BJ (cell line): Measurements from ENCODE around the gene TIPARP. TPM values are rescaled to one million over a fixed set of nuclear protein-coding genes. Genes with fewer than 3 reads are reported as not detected.

ENCODE experiments used
- CTCF ChIA-PET: fragments of 350-600 bp; formaldehyde crosslinking; extraction: SDS; loops from one replicate; lab custom pipeline; 2021; ENCODE audit warnings: antibody characterized with exemption, inconsistent platforms; lab: Yijun Ruan, JAX
- POLR2A ChIA-PET: fragments of 300-600 bp; sonication (Branson Sonifier 250); formaldehyde crosslinking; extraction: SDS; loops from one replicate; lab custom pipeline; 2021; ENCODE audit warnings: antibody characterized with exemption; lab: Charles Lee
- DNase-seq: peaks from one replicate; pipeline ENCODE4 v3.0.0-alpha.2; 2011; ENCODE audit warnings: low read depth
- H3K27me3 ChIP-seq: 2 replicates; pipeline ENCODE4 v1.6.0; 2011; ENCODE audit warnings: low read length; ENCODE audit not compliant: control insufficient read depth, insufficient read depth
- H3K36me3 ChIP-seq: 2 replicates; pipeline ENCODE4 v1.5.1; 2011; ENCODE audit warnings: low read length; ENCODE audit not compliant: control insufficient read depth, insufficient read depth
- H3K4me3 ChIP-seq: 2 replicates; pipeline ENCODE4 v1.5.1; 2011; ENCODE audit warnings: low read depth, mild to moderate bottlenecking, control low read depth, low read length
- CTCF ChIP-seq: IDR thresholded peaks from 2 replicates; pipeline ENCODE4 v1.5.1; 2011; ENCODE audit warnings: low read depth, mild to moderate bottlenecking, control low read depth, inconsistent platforms, low read length, moderate library complexity; ENCODE audit not compliant: insufficient read depth
- polyA plus RNA-seq: library from polyadenylated mRNA; depleted of rRNA; stranded (reverse); fragments of >200 nt; gene quantifications from 2 replicates; pipeline ENCODE4 v1.2.3, GENCODE V29; 2011

The TIPARP gene
- polyA plus RNA-seq, 1 experiment: 23.0 TPM

- H3K36me3 ChIP-seq: no peaks in the 10 kb centered on the region
- ChIA-PET POLR2A (no interaction called here), CTCF (interaction anchor here (0.6 to 1.5 kb wide), 4 partner anchors 10 to 176 kb away, joined by 3 to 4 read pairs (median 3); no protein-coding TSS in a partner anchor)
- DNase-seq: no peak
- H3K27me3 ChIP-seq: no peaks in the 10 kb centered on the region
- TF ChIP-seq CTCF: no peak
- H3K4me3 ChIP-seq: no peak overlapping the region
Observed at GRCh38 chr3:156630081-156630772, 44.2 kb upstream of the TIPARP start.

GRCh38 chr3:156630773-156631093, 43.7 kb upstream of the TIPARP start:
- POLR2A ChIA-PET: no interaction called here
- no peak for DNase-seq
- Histone ChIP-seq H3K27me3 (no peaks in the 10 kb centered on the region), H3K36me3 (no peaks in the 10 kb centered on the region), H3K4me3 (no peak overlapping the region)
- TF ChIP-seq CTCF: no peak
- CTCF ChIA-PET: interaction anchor here (0.6 to 1.6 kb wide), 4 partner anchors 10 to 177 kb away, joined by 3 to 5 read pairs (median 4); no protein-coding TSS in a partner anchor

- ChIA-PET CTCF (interaction anchor here (1.6 kb wide), 1 partner anchor 11 kb away, joined by 5 read pairs; no protein-coding TSS in a partner anchor), POLR2A (no interaction called here)
- H3K4me3 ChIP-seq: no peak overlapping the region
- no peaks in the 10 kb centered on the region for H3K36me3 ChIP-seq
- TF ChIP-seq CTCF: no peak
- no peak for DNase-seq
- no peaks in the 10 kb centered on the region for H3K27me3 ChIP-seq
Observed at GRCh38 chr3:156631323-156631722, 43.1 kb upstream of the TIPARP start.

- no peak overlapping the region for H3K4me3 ChIP-seq
- no peaks in the 10 kb centered on the region for H3K36me3 ChIP-seq
- no peaks in the 10 kb centered on the region for H3K27me3 ChIP-seq
- no peak for DNase-seq
- no peak for TF ChIP-seq CTCF
- POLR2A ChIA-PET: no interaction called here
- CTCF ChIA-PET: no interaction called here
Observed at GRCh38 chr3:156632601-156633000, 41.8 kb upstream of the TIPARP start.

- CTCF ChIA-PET: no interaction called here
- no peaks in the 10 kb centered on the region for H3K27me3 ChIP-seq
- H3K4me3 ChIP-seq: no peak overlapping the region
- POLR2A ChIA-PET: no interaction called here
- no peaks in the 10 kb centered on the region for H3K36me3 ChIP-seq
- no peak for TF ChIP-seq CTCF
- DNase-seq: peak; percentile 74
Observed at GRCh38 chr3:156633335-156633734, 41.1 kb upstream of the TIPARP start.
